GM12891 (cell line): ENCODE data around the gene PIAS4.
"Not testable (repeated sequence)": the region's sequence is repeated elsewhere in the genome, so short reads cannot be mapped to it uniquely, and the experiment has no call there.

Source experiments
- DNase-seq: peaks from one replicate; pipeline ENCODE4 v3.0.0; 2011; ENCODE audit warnings: low spot score; ENCODE audit not compliant: insufficient read length
- FAIRE-seq: peaks from 2 replicates; lab custom pipeline; 2011; peaks lifted over from hg19 to GRCh38; lab: Jason Lieb, UNC
- PAX5 ChIP-seq: IDR thresholded peaks from 2 replicates; pipeline ENCODE4 v1.6.1; 2011; ENCODE audit warnings: low read length, moderate library complexity, mild to moderate bottlenecking; ENCODE audit not compliant: insufficient read depth, severe bottlenecking
- POLR2A ChIP-seq: IDR thresholded peaks from 2 replicates; pipeline ENCODE4 v1.6.1; 2011; ENCODE audit warnings: low read depth, low read length, control low read depth
- POLR2AphosphoS5 ChIP-seq: IDR thresholded peaks from 2 replicates; pipeline ENCODE4 v1.6.1; 2011; ENCODE audit warnings: low read depth, low read length, control low read depth
- POU2F2 ChIP-seq: IDR thresholded peaks from 2 replicates; pipeline ENCODE4 v1.6.1; 2011; ENCODE audit warnings: low read depth, mild to moderate bottlenecking, control low read depth, low read length, moderate library complexity
- SPI1 ChIP-seq: IDR thresholded peaks from 2 replicates; pipeline ENCODE4 v1.6.1; 2011; ENCODE audit warnings: low read depth, low read length, control low read depth
- TAF1 ChIP-seq: IDR thresholded peaks from 2 replicates; pipeline ENCODE4 v1.6.1; 2011; ENCODE audit warnings: low read depth, low read length, control low read depth

Gene PIAS4

GRCh38 chr19:3983542-3983914 lies 24.0 kb upstream of the PIAS4 start:
- no peak for TF ChIP-seq POLR2A
- no peak for TF ChIP-seq TAF1
- no peak for TF ChIP-seq PAX5
- TF ChIP-seq POU2F2: no peak
- TF ChIP-seq POLR2AphosphoS5: no peak
- FAIRE-seq: no peak

GRCh38 chr19:3983936-3984583 lies 23.5 kb upstream of the PIAS4 start:
- FAIRE-seq: peak; percentile 40
- peak; percentile 42 for DNase-seq
- TF ChIP-seq TAF1 (no peak), SPI1 (no peak), POLR2A (peak; percentile 19; the same call in 1 of the 2 replicates)

More at GRCh38 chr19:3983542-3983914, 24.0 kb upstream of the PIAS4 start:
- no peak for DNase-seq

GRCh38 chr19:3984584-3984907 lies 23.0 kb upstream of the PIAS4 start:
- FAIRE-seq (no peak), DNase-seq (peak; percentile 14)
- TF ChIP-seq POLR2A: no peak
- TF ChIP-seq SPI1: no peak
- no peak for TF ChIP-seq TAF1
- TF ChIP-seq POU2F2: no peak
- TF ChIP-seq PAX5: no peak

GRCh38 chr19:3984908-3985642 lies 22.5 kb upstream of the PIAS4 start, which contains the start of gene EEF2:
TSS of gene EEF2 (minus strand) at chr19:3985463. CDS start at chr19:3985380, 83 bp downstream.
- FAIRE-seq: peak; percentile 94
- peak; percentile 84 for DNase-seq
- TF ChIP-seq TAF1 (peak; percentile 100), POLR2AphosphoS5 (peak; percentile 100), SPI1 (no peak), POU2F2 (peak; percentile 92), PAX5 (peak; percentile 86), POLR2A (peak; percentile 100)

- TF ChIP-seq SPI1: no peak
- TF ChIP-seq PAX5: no peak
- no peak for TF ChIP-seq POLR2AphosphoS5
- TF ChIP-seq TAF1: no peak
- TF ChIP-seq POLR2A: no peak
- no peak for TF ChIP-seq POU2F2
- no peak for DNase-seq
- FAIRE-seq: no peak
Observed at GRCh38 chr19:3985643-3986259, 21.8 kb upstream of the PIAS4 start.

- peak; percentile 19; the same call in 1 of the 2 replicates for TF ChIP-seq SPI1
- no peak for TF ChIP-seq POLR2AphosphoS5
- DNase-seq (peak; percentile 32), FAIRE-seq (peak; percentile 60)
Observed at GRCh38 chr19:3986260-3987041, 21.1 kb upstream of the PIAS4 start.

- DNase-seq (peak; percentile 63), FAIRE-seq (no peak)
- TF ChIP-seq TAF1 (no peak), PAX5 (peak; percentile 60)
Observed at GRCh38 chr19:3987619-3988371, 19.7 kb upstream of the PIAS4 start.

GRCh38 chr19:3990815-3991117 lies 16.8 kb upstream of the PIAS4 start:
- FAIRE-seq (no peak), DNase-seq (no peak)
- TF ChIP-seq POLR2AphosphoS5: no peak
- no peak for TF ChIP-seq PAX5
- no peak for TF ChIP-seq POU2F2
- TF ChIP-seq TAF1: no peak
- no peak for TF ChIP-seq SPI1
- no peak for TF ChIP-seq POLR2A

- DNase-seq (no peak), FAIRE-seq (no peak)
- TF ChIP-seq SPI1 (no peak), POLR2AphosphoS5 (no peak), POLR2A (no peak), POU2F2 (no peak), PAX5 (no peak), TAF1 (no peak)
Observed at GRCh38 chr19:3995607-3996006, 11.9 kb upstream of the PIAS4 start.

GRCh38 chr19:3998667-3999412 lies 8.7 kb upstream of the PIAS4 start:
- not testable (repeated sequence) for FAIRE-seq, DNase-seq

GRCh38 chr19:4000798-4001197 lies 6.7 kb upstream of the PIAS4 start:
- FAIRE-seq: not testable (repeated sequence)

GRCh38 chr19:4005436-4005835 lies 2.1 kb upstream of the PIAS4 start:
- not testable (repeated sequence) for FAIRE-seq, DNase-seq

More at GRCh38 chr19:4000798-4001197, 6.7 kb upstream of the PIAS4 start:
- not testable (repeated sequence) for DNase-seq
